IPS-18a (cell line): Measurements from ENCODE around the gene ANKRD12.
"Not testable (repeated sequence)": the region's sequence is repeated elsewhere in the genome, so short reads cannot be mapped to it uniquely, and the experiment has no call there.

Experiments
- H3K27ac ChIP-seq: one replicate; pipeline ENCODE4 v1.5.1; 2013; ENCODE audit warnings: low read length
- H3K27me3 ChIP-seq: one replicate; pipeline ENCODE4 v1.6.1; 2013; ENCODE audit warnings: mild to moderate bottlenecking, low read length; ENCODE audit not compliant: control insufficient read depth, insufficient read depth
- H3K36me3 ChIP-seq: one replicate; pipeline ENCODE4 v1.6.1; 2013; ENCODE audit warnings: low read depth, low read length; ENCODE audit not compliant: control insufficient read depth
- H3K4me1 ChIP-seq: one replicate; pipeline ENCODE4 v1.6.1; 2013; ENCODE audit warnings: low read depth, low read length; ENCODE audit not compliant: control insufficient read depth
- H3K4me3 ChIP-seq: one replicate; pipeline ENCODE4 v1.5.1; 2013; ENCODE audit warnings: low read length
- H3K9ac ChIP-seq: one replicate; pipeline ENCODE4 v1.6.1; 2013; ENCODE audit warnings: mild to moderate bottlenecking, low read length, moderate library complexity
- H3K9me3 ChIP-seq: one replicate; pipeline ENCODE4 v1.6.1; 2013; ENCODE audit warnings: low read depth, low read length; ENCODE audit not compliant: control insufficient read depth

The ANKRD12 gene

DNA sequence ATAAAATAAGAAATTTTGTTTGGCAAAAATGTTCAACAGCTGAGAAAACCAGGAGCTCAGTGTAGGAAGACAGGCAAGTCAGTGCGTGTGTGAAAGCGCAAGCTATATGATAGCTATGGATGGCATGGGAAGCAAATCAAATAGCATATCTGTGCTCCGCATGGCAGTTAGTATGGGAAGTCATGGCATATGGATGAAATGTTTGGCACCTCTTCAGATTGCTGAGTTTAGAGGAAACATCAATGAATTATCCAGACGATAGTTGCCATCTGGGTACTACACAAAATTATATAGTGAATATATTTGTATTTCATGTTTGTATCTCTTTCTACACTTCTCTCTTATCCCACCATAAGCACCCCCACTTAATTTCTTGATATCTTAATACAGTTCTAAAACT is 112.1 kb downstream of the ANKRD12 start:
- no peaks in the 10 kb centered on the region for H3K9me3 ChIP-seq
- no peak overlapping the region for H3K9ac ChIP-seq
- no peak overlapping the region for H3K27ac ChIP-seq
- H3K27me3 ChIP-seq, result no peaks in the 10 kb centered on the region
- no peaks in the 10 kb centered on the region for H3K36me3 ChIP-seq
- H3K4me1 ChIP-seq, result no peaks in the 10 kb centered on the region
- H3K4me3 ChIP-seq, result no peak overlapping the region

DNA sequence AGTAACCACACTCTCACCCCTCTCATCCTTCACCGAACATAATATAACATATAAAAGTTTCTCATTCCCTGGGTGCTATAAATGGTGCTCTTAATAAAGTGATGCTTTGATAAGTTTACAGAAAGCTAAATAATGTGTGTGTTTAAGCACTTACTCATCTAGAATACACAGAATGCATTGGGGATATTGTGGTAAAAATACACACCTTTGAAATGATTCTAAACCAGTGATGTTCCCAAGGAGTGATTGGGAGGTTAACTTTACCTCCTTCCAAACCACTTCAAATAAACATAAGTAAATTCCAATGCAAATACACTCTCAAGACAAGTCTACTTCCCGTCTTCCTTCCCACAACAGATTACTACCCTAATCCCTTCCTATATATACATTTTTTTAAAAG is 112.7 kb downstream of the ANKRD12 start:
- Histone ChIP-seq H3K4me1 (no peaks in the 10 kb centered on the region), H3K9me3 (no peaks in the 10 kb centered on the region), H3K27ac (no peak overlapping the region), H3K4me3 (no peak overlapping the region), H3K9ac (no peak overlapping the region), H3K36me3 (peaks cover 2% of the 10 kb centered on the region), H3K27me3 (no peaks in the 10 kb centered on the region)

DNA sequence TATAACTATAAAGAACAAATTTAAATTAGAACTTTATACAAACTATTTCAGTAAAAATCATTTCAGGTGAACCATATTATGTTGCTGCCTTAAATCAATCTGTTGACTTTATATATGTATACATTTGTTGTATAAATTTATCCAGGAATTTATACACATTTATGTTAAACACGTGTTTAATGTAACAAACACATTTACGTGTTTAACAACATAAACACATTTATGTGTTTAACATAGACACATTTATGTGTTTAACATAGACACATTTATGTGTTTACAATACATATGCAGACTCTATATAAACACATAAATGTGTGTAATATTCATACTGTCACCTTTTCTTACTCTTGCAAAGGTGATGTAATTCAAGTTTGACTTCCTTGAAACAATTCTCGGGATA is 122.6 kb downstream of the ANKRD12 start:
- Histone ChIP-seq H3K9me3 (no peaks in the 10 kb centered on the region), H3K4me3 (no peak overlapping the region), H3K27me3 (no peaks in the 10 kb centered on the region), H3K4me1 (peaks cover 18% of the 10 kb centered on the region), H3K27ac (no peak overlapping the region), H3K36me3 (peaks cover 6% of the 10 kb centered on the region), H3K9ac (no peak overlapping the region)

DNA sequence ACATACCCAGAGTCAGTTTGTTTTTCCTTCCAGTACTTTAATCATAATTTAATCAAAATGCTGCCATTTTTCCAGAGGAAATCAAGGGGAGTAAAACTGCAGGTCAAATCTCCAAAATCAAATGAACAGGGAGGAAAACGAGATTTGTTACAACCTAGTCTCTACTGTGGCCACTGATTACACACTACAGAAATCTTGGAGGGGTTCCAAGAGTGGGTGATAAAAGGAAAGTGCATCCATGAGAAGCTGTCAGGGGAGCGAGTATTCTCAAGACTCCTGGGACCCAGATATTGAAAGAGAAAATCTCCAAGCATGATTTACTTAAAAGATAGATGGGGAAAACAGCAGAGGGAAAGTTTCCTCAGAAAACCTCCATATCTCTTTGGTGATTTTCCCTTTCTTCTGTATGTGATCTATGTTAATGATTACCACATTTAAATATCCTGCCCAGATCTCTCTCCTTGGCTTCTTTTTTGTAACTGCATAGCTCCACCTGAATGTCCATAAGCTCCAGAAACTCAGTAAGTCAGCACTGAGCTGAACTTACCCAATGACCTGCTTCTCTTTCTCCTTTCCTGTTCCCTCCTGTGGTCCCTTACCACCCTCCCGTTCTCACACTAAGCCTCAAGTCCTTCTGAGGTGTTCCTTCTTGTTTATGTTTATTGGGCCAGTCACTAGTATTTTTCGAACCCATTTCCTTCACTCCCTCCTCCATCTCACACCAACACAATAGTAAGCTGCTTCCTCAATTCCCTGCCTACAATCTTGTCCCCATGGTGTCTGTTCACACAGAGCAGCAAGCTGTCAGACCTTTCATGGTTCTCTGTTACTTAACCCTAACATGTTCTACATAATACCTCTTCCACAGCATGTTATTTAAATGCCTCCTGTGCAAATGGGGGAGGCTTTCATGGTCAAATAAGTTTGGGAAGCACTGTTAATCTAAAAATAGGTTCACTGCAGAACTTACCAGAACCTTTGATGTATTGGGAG is 124.1 kb downstream of the ANKRD12 start:
- H3K4me3 ChIP-seq, result no peak overlapping the region
- no peak overlapping the region for H3K9ac ChIP-seq
- H3K4me1 ChIP-seq, result peaks cover 18% of the 10 kb centered on the region
- H3K27me3 ChIP-seq, result no peaks in the 10 kb centered on the region
- H3K27ac ChIP-seq, result no peak overlapping the region
- no peaks in the 10 kb centered on the region for H3K36me3 ChIP-seq
- no peaks in the 10 kb centered on the region for H3K9me3 ChIP-seq

DNA sequence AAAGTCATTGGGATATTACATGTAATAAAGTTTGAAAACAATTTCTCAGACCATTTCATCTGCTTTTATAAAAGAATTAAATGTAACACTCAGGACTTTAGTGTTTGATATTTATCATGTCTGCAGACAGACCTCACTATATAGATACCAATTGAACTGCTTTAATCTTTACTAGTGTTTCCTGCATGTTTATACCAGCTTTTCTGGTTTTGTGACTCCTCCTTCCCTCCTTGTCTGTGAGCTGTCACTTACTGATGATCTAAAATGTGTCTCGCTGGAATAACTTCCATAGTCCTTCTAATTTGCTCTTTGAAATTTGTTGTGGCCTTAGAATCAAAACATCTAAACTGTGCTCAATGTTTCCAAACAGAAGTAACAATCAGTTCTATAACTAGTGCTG is 126.7 kb downstream of the ANKRD12 start:
- Histone ChIP-seq H3K4me1 (peaks cover 18% of the 10 kb centered on the region), H3K9me3 (no peaks in the 10 kb centered on the region), H3K36me3 (no peaks in the 10 kb centered on the region), H3K27ac (no peak overlapping the region), H3K9ac (no peak overlapping the region), H3K27me3 (no peaks in the 10 kb centered on the region), H3K4me3 (no peak overlapping the region)

DNA sequence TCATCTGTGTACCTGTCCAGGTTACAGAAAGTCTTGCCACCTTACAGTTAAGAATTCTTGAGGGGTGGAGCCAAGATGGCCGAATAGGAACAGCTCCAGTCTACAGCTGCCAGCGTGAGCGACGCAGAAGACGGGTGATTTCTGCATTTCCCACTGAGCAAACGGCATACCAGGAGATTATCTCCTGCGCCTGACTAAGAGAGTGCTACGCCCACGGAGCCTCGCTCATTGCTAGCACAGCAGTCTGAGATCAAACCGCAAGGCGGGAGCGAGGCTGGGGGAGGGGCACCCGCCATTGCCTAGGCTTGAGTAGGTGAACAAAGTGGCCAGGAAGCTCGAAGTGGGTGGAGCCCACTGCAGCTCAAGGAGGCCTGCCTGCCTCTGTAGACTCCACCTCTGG is 128.2 kb downstream of the ANKRD12 start:
- not testable (repeated sequence) for H3K27ac ChIP-seq

DNA sequence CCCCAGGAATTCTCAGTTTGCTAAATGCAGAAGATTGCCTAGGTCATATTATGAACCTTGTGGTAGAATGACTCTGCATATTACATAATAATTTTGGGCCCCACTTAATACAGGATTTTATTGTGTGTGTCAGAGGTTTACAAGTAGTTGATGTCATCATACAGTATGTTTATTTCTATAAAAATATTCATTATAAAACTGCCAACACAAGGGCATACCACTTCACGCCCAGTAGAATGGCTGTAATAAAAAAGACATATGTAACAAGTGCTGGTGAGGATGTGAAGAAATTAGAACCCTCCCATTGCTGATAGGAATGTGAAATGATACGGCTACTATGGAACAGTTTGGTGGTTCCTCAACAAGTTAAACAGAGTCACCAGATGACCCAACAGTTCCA is 136.6 kb downstream of the ANKRD12 start:
- no peaks in the 10 kb centered on the region for H3K27me3 ChIP-seq
- H3K36me3 ChIP-seq, result peaks cover 9% of the 10 kb centered on the region
- H3K9ac ChIP-seq, result no peak overlapping the region
- H3K4me1 ChIP-seq, result no peaks in the 10 kb centered on the region
- H3K4me3 ChIP-seq, result no peak overlapping the region
- no peaks in the 10 kb centered on the region for H3K9me3 ChIP-seq
- no peak overlapping the region for H3K27ac ChIP-seq

More for the DNA sequence above, 128.2 kb downstream of the ANKRD12 start:
- peaks cover 18% of the 10 kb centered on the region for H3K4me1 ChIP-seq
- not testable (repeated sequence) for H3K27me3 ChIP-seq, H3K9me3 ChIP-seq, H3K9ac ChIP-seq, H3K36me3 ChIP-seq
- peak overlapping the region; percentile 3 for H3K4me3 ChIP-seq

DNA sequence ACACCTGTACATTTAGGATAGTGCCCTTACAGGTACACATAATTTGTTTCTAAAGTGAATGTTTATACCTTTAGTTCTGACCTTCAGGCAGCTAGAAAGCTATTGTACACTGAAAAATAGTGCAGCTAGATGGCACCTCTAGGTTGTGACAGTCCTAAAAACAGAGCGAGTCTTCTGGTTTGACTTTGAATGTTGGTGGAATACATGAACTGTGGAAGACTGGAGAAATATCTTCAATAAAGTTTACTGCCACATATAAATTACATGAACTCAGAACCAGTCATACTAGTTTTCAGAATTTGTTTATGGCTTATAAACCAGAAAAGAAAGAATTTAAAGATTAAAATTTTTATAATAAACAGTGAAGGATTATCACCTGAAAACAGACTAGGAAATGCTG is 139.3 kb downstream of the ANKRD12 start:
- H3K4me3 ChIP-seq, result no peak overlapping the region
- H3K4me1 ChIP-seq, result no peaks in the 10 kb centered on the region
- no peaks in the 10 kb centered on the region for H3K27me3 ChIP-seq
- no peaks in the 10 kb centered on the region for H3K9me3 ChIP-seq
- H3K27ac ChIP-seq, result no peak overlapping the region
- H3K9ac ChIP-seq, result no peak overlapping the region
- H3K36me3 ChIP-seq, result peaks cover 14% of the 10 kb centered on the region

DNA sequence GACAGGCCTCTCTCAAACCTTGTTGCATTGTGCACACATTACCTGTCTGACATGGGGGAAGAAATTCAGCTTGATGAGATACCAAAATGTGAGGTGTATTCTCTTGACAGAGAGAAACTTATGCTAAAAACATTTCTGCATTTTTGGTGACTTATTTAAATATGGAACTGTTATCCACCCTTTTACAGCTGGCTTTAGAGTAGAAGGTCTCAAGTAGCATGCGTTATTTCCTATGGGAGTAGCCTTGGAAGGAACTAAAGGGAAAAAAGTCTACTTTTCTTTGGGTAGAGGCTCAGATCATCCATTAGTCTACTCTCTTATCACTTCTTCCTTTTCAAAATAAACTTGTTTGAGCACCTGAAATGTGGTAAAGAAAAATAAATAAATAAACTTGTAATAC is 141.4 kb downstream of the ANKRD12 start:
- H3K36me3 ChIP-seq, result peaks cover 15% of the 10 kb centered on the region
- no peaks in the 10 kb centered on the region for H3K4me1 ChIP-seq

DNA sequence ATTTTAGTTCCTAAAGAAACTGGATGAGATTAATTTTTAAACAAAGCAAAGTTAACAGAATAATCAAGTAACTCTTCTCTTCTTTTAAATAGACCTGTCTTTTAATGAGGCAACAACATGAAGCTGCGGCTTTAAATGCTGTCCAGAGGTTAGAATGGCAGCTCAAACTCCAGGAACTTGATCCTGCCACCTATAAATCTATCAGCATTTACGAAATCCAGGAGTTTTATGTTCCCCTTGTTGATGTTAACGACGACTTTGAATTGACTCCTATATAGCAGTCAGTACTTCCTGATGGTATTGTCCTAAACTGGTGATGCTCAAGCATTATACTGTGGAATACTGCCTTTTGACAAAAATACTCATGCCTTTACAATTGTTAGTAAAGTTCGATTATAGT is 144.3 kb downstream of the ANKRD12 start:
- Histone ChIP-seq H3K36me3 (peaks cover 13% of the 10 kb centered on the region), H3K9ac (no peak overlapping the region)

More for the DNA sequence above, 141.4 kb downstream of the ANKRD12 start:
- no peaks in the 10 kb centered on the region for H3K27me3 ChIP-seq
- H3K4me3 ChIP-seq, result no peak overlapping the region
- no peak overlapping the region for H3K27ac ChIP-seq
- H3K9ac ChIP-seq, result no peak overlapping the region
- no peaks in the 10 kb centered on the region for H3K9me3 ChIP-seq

DNA sequence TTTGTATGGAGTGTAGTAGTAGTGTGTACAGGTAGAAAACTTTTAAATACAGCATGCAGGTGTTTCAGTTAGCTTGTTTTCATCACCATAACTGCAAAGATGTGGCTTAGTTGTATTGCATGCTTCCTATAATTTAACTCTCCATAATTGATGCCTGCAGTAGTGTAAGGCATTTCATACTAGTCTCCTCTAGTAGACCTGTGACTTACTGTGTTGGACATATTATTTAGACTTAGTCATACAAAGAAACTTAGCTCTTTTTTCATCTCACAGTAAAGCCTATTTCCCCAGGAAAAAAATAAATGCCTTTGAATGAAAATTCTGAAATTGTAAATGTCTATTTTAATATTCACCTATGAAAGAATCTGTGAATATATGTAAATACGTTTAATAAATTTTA is 145.2 kb downstream of the ANKRD12 start:
- H3K36me3 ChIP-seq, result peaks cover 11% of the 10 kb centered on the region
- no peak overlapping the region for H3K27ac ChIP-seq
- H3K4me3 ChIP-seq, result no peak overlapping the region
- H3K4me1 ChIP-seq, result no peaks in the 10 kb centered on the region
- H3K9me3 ChIP-seq, result no peaks in the 10 kb centered on the region
- H3K27me3 ChIP-seq, result no peaks in the 10 kb centered on the region
- no peak overlapping the region for H3K9ac ChIP-seq

More for the DNA sequence above, 144.3 kb downstream of the ANKRD12 start:
- Histone ChIP-seq H3K4me1 (no peaks in the 10 kb centered on the region), H3K9me3 (no peaks in the 10 kb centered on the region), H3K27ac (no peak overlapping the region), H3K4me3 (no peak overlapping the region), H3K27me3 (no peaks in the 10 kb centered on the region)

DNA sequence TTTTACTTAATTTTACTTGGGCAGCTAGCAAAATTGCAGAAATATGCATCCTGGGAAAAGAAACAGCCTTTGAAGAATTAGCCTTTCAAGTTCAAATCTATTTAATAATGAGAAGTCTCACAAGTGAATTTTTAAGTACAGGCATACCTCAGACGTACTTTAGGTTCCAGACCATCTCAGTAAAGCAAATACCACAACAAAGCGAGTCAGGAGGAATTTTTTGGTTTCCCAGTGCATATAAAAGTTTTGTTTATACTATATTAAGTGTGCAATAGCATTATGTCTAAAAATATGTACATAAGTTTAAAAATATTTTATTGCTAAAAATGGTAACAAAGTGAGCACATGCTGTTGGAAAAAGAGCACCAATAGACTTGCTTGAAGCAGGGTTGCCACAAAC is 147.2 kb downstream of the ANKRD12 start:
- Histone ChIP-seq H3K27me3 (no peaks in the 10 kb centered on the region), H3K36me3 (peaks cover 7% of the 10 kb centered on the region), H3K4me1 (no peaks in the 10 kb centered on the region), H3K4me3 (no peak overlapping the region), H3K9me3 (no peaks in the 10 kb centered on the region), H3K9ac (no peak overlapping the region), H3K27ac (no peak overlapping the region)
